Sigmoid colon (tissue), 4 donors: ENCODE results near the gene CCDC68.

Experiments
- CTCF ChIP-seq, 4 experiments: fragments of 450-650 bp in 3 of 4; fragments of 200-600 bp in 1 of 4; IDR thresholded peaks; one replicate each; pipeline ENCODE4 v1.5.1; 2016 to 2019; ENCODE audit warnings: antibody characterized with exemption in 4 of 4, mild to moderate bottlenecking in 3 of 4, moderate library complexity in 2 of 4
- EP300 ChIP-seq, 4 donors: sonication (generic); formaldehyde crosslinking; IDR thresholded peaks; one replicate each; pipeline ENCODE4 v1.6.1; 2017; ENCODE audit warnings: antibody characterized with exemption in 4 of 4
- POLR2A ChIP-seq, 2 donors: fragments of 450-650 bp; IDR thresholded peaks; one replicate each; pipeline ENCODE4 v1.6.1; 2016; ENCODE audit warnings: antibody characterized with exemption in 2 of 2, mild to moderate bottlenecking in 2 of 2, moderate library complexity in 2 of 2

- no peak for TF ChIP-seq POLR2A (IDR thresholded peaks at IDR 0.05)
- TF ChIP-seq CTCF (IDR thresholded peaks at IDR 0.05), result no peak
- TF ChIP-seq EP300 (IDR thresholded peaks at IDR 0.05), result no peak
Measured at GRCh38 chr18:54859667-54860421, 99.4 kb downstream of the CCDC68 start.
